GM19193 (cell line): ENCODE measurements around the gene SMYD3.

Experiments used
- POLR2A ChIP-seq: IDR thresholded peaks from 4 replicates; pipeline ENCODE4 v1.6.1; 2011; ENCODE audit not compliant: insufficient read depth, insufficient read length; ENCODE audit errors: extremely low read depth

Gene SMYD3

DNA sequence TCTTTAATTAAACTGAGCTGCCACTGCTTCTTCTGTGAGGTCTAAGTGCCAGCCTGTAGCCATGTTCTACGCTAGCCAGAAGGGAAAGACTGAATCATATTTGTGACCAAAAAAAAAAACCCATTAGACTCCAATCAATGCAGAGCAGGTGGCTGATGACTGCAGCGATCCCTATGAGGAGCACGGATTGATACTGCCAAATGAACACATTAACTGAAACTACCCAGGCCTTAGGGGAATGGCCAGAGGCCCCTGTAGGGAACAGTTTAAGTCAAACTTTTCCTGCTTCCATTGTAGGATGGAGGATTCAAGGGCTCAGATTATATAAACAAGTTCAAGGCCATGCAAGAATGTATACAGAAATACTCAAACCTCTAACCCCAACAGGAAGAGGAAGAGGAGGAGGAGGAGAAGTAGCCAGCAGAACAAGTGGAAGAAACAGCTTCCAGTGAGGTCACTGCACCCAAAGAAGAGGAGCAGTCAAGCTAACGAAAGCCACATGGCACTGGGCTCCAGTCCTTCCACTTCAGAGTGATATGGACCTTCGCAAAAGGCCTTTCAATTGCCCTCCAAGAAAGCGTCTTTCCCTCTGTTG, 328.3 kb downstream of the SMYD3 start:
- no peak for TF ChIP-seq POLR2A

DNA sequence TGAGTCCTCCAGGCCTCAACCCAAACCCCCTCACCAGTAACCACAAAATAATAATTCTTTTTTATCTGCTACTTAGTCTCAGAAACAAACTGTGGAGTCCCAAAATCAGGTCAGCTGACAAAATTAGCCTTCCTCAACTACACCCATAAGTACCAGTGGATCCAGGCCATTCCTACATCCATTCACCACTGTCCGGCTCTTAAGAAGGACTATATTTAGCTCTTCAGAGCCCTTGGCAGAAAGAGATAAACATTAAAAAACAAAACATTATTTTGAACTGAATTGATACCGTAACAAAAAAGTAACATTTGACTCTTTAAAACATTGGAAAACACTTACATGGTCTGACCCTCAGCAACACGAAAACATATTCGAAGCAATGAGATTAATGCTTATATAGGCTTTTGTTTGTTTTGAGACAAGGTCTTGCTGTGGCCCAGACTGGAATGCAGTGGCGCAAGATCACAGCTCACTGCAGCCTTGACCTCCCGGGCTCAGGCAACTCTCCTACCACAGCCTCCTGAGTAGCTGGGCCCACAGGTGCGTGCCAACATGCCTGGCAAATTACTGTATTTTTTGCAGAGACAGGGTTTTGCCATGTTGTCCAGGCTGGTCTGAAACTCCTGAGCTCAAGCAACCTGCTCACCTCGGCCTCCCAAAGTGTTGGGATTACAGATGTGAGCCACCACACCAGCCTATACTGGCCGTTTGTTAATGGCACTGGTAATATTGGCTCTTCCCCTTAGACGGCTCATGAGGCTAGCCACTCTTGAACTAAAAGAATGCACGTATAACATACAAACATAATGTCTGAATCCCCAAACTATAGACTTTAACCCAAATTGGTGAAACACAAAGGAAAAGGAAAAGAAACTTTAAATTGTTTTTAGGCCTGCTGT, 330.7 kb downstream of the SMYD3 start:
- TF ChIP-seq POLR2A = no peak

- no peak for TF ChIP-seq POLR2A
Measured at GRCh38 chr1:246170574-246171261, 336.4 kb downstream of the SMYD3 start.

DNA sequence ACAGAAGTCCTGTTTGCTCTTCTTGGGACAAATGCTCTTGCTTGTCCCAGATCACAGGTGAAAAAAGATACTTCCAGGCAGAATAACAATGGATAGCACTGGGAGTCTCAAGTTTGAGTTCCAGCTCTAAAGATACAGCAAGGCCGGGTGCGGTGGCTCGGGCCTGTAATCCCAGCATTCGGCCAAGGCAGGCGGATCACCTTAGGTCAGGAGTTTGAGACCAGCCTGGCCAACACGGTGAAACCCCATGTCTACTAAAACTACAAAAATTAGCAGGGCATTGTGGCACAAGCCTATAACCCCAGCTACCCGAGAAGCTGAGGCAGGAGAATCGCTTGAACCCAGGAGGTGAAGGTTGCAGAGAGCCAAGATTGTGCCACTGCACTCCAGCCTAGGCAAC, 337.6 kb downstream of the SMYD3 start:
- no peak for TF ChIP-seq POLR2A

DNA sequence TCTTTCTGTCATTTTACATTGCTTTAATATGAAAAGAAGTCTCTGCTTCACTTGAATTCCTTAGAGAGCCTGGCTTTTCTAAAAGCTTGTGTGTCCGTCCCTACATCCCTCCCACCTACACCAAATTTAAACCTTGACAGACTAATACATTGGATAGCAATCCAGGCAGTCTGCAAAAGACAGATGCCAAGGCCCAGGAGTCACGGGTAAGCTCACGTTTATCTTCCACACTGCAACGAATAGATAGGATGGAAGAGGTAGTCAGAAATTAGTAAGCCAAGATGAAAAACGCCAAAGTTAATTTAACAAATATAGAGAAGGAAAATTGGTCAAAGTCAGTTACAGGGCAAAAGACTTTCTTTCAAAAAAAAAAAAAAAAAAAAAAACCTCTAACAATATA, 338.1 kb downstream of the SMYD3 start:
- no peak for TF ChIP-seq POLR2A

DNA sequence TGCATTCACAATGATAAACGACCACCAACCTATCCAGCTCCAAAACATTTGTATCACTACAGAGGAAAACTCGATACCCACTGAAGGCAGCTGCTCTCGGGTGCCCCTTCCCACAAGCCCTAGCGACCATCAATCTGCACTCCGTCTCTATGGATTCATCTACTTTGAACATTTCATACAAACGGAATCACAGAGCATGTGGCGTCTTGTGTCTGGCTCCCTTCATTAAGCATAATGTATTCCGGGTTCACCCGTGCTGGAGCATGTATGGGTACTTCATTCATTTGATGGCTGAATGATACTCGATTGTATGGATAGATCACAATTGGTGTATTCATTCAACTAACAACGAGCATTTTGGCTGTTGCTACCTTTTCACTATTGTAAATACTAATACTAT, 340.2 kb downstream of the SMYD3 start:
- no peak for TF ChIP-seq POLR2A

DNA sequence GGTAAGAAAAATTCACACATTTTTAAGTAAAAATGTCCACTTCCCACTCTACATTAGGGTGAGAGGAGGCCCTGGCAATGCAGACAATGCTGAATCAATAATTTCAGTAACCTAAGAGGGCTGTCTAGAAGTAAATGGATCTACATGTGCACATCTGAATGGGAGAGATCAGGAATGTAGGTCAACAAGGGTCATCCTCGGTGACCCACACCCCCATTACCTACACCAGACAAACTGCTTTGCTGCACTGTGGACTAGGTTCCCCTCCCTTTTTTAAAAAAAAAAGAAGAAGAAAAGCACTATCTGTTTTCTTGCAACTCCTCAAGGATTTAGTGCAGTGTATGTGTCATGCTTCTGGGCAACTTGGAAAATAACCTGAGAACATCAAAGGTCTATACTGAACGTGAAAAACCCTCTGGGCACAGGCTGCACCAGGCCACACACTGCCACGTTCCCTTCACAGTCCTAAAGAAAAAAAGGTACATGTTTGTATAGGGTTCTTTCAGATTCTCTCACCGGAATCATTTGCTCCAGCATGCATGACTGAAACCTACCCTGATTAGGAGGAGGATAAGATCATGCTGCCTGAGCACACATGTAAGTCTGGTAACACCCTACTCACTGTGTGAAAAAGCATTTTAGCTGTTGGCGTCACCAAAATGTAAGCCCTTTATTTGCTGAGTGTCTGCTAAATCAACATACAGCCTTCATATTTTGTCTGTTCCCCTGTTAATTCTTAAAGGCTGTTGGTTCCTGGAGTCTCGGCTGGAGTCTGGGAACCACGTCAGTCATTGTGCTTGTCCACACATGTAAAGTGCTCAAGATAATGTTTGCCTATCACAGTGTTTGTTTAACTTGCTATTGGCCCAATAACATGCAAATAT, 341.0 kb downstream of the SMYD3 start:
- no peak for TF ChIP-seq POLR2A

- no peak for TF ChIP-seq POLR2A
Measured at GRCh38 chr1:246164764-246165163, 342.3 kb downstream of the SMYD3 start.

DNA sequence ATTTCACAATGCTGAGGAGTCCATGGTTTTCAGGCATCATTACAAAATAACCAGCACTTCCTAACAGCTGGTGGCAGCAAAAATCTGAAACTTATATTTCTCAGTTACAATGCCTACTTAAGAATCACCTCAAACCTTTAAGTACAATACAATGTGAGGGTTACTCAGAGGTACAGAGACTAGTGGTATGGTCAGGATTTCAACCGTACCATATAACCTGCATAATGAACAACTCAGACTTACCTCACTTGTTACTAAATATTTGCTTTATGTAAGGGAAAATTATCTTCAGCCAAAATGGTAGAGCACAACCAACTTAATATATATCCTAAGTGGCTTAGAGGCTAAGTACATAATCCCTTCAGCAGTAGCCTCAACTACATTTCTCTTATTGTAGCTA, 344.5 kb downstream of the SMYD3 start:
- no peak for TF ChIP-seq POLR2A

GRCh38 chr1:246161626-246162025, 345.5 kb downstream of the SMYD3 start:
- TF ChIP-seq POLR2A = no peak

- TF ChIP-seq POLR2A = no peak
Measured at GRCh38 chr1:246160905-246161304, 346.2 kb downstream of the SMYD3 start.

GRCh38 chr1:246160374-246160773, 346.7 kb downstream of the SMYD3 start:
- TF ChIP-seq POLR2A = no peak

DNA sequence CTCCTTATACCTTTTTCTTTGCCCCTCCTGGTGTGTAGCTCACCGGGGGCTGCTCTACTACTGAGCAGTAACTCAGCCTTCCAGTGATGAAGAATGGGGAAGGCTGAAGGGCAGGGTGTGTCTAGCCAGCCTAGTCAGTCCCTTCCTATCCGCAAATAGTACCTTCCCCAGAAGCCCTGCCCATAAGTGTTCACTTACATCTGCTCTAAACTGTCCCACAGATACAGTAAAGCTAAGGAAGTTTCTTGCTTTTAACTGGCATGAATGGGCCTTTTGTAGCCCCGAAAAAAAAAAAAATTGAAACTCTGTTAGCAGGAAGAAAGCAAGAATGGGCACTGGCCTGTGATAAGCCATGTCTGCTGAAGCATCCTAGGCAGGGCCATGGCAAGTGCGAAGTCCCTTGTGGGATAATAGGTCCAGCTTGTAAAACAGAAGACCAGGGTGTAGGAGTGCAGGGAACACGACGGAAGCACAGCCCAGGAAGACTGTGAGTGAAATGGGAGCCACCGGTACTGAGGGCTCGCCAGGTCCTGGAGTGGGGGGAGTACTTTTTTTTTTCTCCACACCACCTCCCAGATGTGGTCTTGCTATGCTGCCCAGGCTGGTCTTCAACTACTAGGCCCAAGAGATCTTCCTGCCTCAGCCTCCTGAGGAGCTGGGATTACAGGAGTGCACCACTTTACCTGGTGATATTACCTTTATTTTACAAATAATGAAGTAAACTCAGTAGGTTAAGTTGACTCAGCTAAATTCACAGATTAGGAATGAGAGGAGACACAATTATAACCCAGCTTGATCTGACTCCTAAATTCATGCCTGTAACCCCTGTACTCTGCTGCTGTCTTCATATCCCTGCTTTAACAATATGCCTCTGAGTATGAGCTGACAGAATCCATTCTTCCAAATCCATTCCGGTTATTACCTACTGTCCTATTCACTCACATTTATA, 347.5 kb downstream of the SMYD3 start:
- TF ChIP-seq POLR2A = no peak

- TF ChIP-seq POLR2A = no peak
Measured at GRCh38 chr1:246158131-246158530, 348.9 kb downstream of the SMYD3 start.

- no peak for TF ChIP-seq POLR2A
Measured at GRCh38 chr1:246157516-246157915, 349.6 kb downstream of the SMYD3 start.

GRCh38 chr1:246156847-246157246, 350.2 kb downstream of the SMYD3 start:
- TF ChIP-seq POLR2A = no peak
